Osteoblast (primary cell): ENCODE measurements around the gene SF3B2. TPM values are rescaled to one million over a fixed set of nuclear protein-coding genes. Genes with fewer than 3 reads are reported as not detected.
"Not testable (repeated sequence)": the region's sequence is repeated elsewhere in the genome, so short reads cannot be mapped to it uniquely, and the experiment has no call there.

ENCODE experiments used
- DNase-seq: peaks from one replicate; pipeline ENCODE4 v3.0.0; 2011; ENCODE audit warnings: low spot score, mixed read lengths; ENCODE audit not compliant: insufficient read length; ENCODE audit errors: missing footprints
- H2AFZ ChIP-seq: 2 replicates; pipeline ENCODE4 v1.6.0; 2011; ENCODE audit warnings: mild to moderate bottlenecking, low read length
- H3K27ac ChIP-seq: 2 replicates; pipeline ENCODE4 v1.5.1; 2011; ENCODE audit warnings: mild to moderate bottlenecking, low read depth, low read length, moderate library complexity
- H3K27me3 ChIP-seq: 2 replicates; pipeline ENCODE4 v1.6.0; 2012; ENCODE audit warnings: mild to moderate bottlenecking, control low read depth, inconsistent platforms, low read length, moderate library complexity; ENCODE audit not compliant: insufficient read depth
- H3K36me3 ChIP-seq: 2 replicates; pipeline ENCODE4 v1.5.1; 2011; ENCODE audit warnings: mild to moderate bottlenecking, low read length, control low read depth, moderate library complexity; ENCODE audit not compliant: insufficient read depth
- H3K4me1 ChIP-seq: 2 replicates; pipeline ENCODE4 v1.5.1; 2011; ENCODE audit warnings: mild to moderate bottlenecking, low read length, control low read depth, moderate library complexity; ENCODE audit not compliant: insufficient read depth
- H3K4me2 ChIP-seq: 2 replicates; pipeline ENCODE4 v1.6.0; 2011; ENCODE audit warnings: mild to moderate bottlenecking, low read length; ENCODE audit not compliant: insufficient read depth
- H3K4me3 ChIP-seq: fragments of 200-600 bp; sonication (generic); 3 replicates; pipeline ENCODE4 v1.5.1; 2012; ENCODE audit warnings: mild to moderate bottlenecking, low read length, inconsistent platforms; ENCODE audit not compliant: insufficient read depth
- H3K79me2 ChIP-seq: 2 replicates; pipeline ENCODE4 v1.6.0; 2012; ENCODE audit warnings: mild to moderate bottlenecking, low read length, control low read depth, inconsistent platforms; ENCODE audit not compliant: insufficient read depth
- H3K9me3 ChIP-seq: 2 replicates; pipeline ENCODE4 v1.5.1; 2011; ENCODE audit warnings: low read depth, low read length, control low read depth
- H4K20me1 ChIP-seq: 2 replicates; pipeline ENCODE4 v1.6.0; 2012; ENCODE audit warnings: mild to moderate bottlenecking, low read length, control low read depth; ENCODE audit not compliant: insufficient read depth
- total RNA-seq: library from RNA; depleted of rRNA; stranded (reverse); fragments of >200 nt; gene quantifications from 2 replicates; pipeline ENCODE4 v1.2.3, GENCODE V29; 2012
- TF ChIP-seq, protein P1 (sequence below): IDR thresholded peaks from 2 replicates; pipeline ENCODE4 v1.5.1; 2011; ENCODE audit warnings: mild to moderate bottlenecking, low read depth, low read length, moderate library complexity; ENCODE audit errors: extremely low read depth

The SF3B2 gene
- total RNA-seq, 1 donor, result 164 TPM

DNA sequence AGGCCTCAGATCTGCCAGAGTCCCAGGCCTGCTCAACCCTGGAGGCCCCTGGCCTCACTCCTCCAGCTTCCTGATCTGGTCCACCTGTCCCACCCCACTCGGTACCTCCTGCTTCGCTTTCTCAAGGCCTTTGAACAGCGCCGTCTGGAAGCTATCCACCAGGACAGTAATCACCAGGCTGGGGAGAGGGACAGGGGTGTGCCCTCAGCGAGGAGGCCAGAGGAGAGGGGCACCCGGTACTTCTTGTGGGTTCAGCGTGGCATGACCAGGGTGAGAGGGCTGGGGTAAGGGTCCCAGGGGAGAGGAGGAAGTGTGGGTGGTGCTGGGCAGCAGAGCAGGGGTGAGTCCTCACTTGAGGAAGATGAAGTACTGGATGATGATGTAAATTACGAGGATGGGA is 32.0 kb upstream of the SF3B2 start:
- TF ChIP-seq, protein P1, sequence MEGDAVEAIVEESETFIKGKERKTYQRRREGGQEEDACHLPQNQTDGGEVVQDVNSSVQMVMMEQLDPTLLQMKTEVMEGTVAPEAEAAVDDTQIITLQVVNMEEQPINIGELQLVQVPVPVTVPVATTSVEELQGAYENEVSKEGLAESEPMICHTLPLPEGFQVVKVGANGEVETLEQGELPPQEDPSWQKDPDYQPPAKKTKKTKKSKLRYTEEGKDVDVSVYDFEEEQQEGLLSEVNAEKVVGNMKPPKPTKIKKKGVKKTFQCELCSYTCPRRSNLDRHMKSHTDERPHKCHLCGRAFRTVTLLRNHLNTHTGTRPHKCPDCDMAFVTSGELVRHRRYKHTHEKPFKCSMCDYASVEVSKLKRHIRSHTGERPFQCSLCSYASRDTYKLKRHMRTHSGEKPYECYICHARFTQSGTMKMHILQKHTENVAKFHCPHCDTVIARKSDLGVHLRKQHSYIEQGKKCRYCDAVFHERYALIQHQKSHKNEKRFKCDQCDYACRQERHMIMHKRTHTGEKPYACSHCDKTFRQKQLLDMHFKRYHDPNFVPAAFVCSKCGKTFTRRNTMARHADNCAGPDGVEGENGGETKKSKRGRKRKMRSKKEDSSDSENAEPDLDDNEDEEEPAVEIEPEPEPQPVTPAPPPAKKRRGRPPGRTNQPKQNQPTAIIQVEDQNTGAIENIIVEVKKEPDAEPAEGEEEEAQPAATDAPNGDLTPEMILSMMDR, result no peak
- Histone ChIP-seq H4K20me1 (no peaks in the 10 kb centered on the region), H3K27ac (no peak overlapping the region), H3K79me2 (no peaks in the 10 kb centered on the region), H3K27me3 (no peaks in the 10 kb centered on the region), H3K4me2 (no peak overlapping the region), H3K4me1 (peaks cover 29% of the 10 kb centered on the region), H3K9me3 (no peaks in the 10 kb centered on the region), H3K4me3 (no peak overlapping the region), H2AFZ (no peak overlapping the region), H3K36me3 (no peaks in the 10 kb centered on the region)
- peak; percentile 52 for DNase-seq

DNA sequence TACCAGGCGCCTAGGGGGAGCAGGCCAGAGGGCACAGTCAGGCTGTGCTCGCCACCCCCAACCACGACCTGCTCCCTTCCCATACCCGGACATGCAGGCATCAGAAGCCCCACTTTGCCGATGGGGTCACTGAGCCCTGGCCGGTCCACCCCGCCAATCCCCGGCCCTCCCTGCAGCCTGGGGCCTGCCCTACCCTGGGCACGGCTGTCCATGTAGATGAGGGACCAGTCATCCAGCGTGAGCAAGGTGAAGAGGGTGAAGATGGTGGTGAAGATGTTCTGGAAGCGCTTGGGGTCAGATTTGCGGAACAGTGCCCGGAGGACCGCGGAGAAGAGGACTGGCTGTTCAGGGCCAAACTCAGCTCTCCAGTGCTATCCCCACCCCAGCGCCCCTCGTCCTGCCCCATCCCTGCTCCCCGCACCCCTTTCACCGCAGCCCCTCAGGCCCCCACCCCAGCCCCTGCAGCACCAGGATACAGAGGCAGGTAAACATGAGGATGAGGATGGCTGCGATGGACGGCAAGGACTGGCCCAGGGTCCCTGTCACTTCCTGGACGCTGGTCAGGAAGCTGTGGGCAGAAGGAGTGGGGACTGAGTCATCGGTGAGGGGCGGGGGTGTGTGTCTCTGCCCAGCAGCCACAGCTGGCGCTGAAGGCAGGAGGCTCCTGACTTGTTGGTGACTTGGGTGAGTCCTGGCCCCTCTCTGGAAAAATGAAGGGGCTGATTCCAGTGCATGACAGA is 31.4 kb upstream of the SF3B2 start:
- no peaks in the 10 kb centered on the region for H3K9me3 ChIP-seq
- no peaks in the 10 kb centered on the region for H3K79me2 ChIP-seq
- peak overlapping the region; percentile 5 for H3K4me3 ChIP-seq
- DNase-seq, result peak; percentile 97
- peaks cover 24% of the 10 kb centered on the region for H3K4me1 ChIP-seq
- peak overlapping the region; percentile 23 for H3K27ac ChIP-seq
- H3K4me2 ChIP-seq, result peak overlapping the region; percentile 32
- TF ChIP-seq, protein P1, result no peak
- H3K27me3 ChIP-seq, result no peaks in the 10 kb centered on the region
- H4K20me1 ChIP-seq, result no peaks in the 10 kb centered on the region
- H3K36me3 ChIP-seq, result no peaks in the 10 kb centered on the region
- peak overlapping the region; percentile 29 for H2AFZ ChIP-seq

DNA sequence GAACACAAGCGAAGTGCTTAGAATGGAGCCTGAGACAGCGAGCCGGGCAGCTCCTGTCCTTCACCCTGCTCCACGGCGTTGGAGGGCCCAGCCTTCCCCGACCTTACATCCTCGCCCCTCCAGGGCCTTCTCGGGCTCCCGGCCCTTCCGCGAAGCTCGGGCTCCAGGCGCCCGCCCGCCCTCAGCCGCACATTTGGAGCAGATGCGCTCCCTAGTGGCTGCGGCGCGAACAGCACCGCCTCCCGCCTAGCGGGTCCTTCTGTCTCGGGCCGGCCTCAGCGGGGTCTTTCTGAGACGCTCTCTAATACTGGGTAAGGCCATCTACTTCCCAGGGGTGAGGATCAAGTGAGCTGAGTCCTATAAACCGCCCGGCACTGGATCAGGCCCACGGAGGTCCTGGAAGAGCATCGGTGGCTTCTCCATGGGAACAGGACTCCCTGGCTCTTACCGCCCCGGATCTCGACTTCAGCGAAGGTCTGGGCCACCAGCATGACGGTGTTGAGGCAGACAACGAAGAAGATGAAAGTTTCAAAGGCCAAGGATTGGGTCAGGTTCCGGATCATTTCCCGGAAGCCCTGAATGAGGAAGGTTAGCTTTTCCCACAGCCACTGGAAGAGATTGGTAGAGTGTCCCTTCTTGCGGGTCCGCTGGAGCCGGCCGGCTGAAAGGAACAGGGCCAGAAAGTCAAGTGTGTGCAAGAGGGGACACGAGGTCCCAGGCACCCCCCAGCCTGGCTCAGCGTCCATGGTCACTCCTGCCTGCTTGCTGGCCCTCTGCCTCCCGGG is 29.6 kb upstream of the SF3B2 start:
- H2AFZ ChIP-seq, result peak overlapping the region; percentile 95
- no peaks in the 10 kb centered on the region for H3K27me3 ChIP-seq
- H3K4me2 ChIP-seq, result peak overlapping the region; percentile 90
- H3K9me3 ChIP-seq, result no peaks in the 10 kb centered on the region
- H3K36me3 ChIP-seq, result no peaks in the 10 kb centered on the region
- H3K4me1 ChIP-seq, result peaks cover 17% of the 10 kb centered on the region
- H4K20me1 ChIP-seq, result no peaks in the 10 kb centered on the region
- TF ChIP-seq, protein P1, result peak; percentile 78
- H3K27ac ChIP-seq, result no peak overlapping the region
- DNase-seq, result peak; percentile 98
- peak overlapping the region; percentile 68 for H3K4me3 ChIP-seq
- no peaks in the 10 kb centered on the region for H3K79me2 ChIP-seq

DNA sequence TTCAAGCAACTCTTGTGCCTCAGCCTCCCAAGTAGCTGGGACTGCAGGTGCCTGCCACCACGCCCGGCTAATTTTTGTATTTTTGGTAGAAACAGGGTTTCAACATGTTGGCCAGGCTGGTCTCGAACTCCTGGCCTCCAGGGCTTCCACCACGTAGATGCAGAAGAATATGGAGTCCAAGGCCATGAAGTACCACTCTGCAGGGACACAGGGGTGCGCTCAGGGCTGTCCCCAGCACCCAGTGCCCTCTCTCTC is 29.1 kb upstream of the SF3B2 start:
- H3K9me3 ChIP-seq, H2AFZ ChIP-seq, DNase-seq, H3K4me2 ChIP-seq, H3K27me3 ChIP-seq, H3K27ac ChIP-seq, H3K4me3 ChIP-seq, H4K20me1 ChIP-seq, H3K79me2 ChIP-seq, H3K36me3 ChIP-seq: not testable (repeated sequence)
- H3K4me1 ChIP-seq, result peaks cover 17% of the 10 kb centered on the region
